Measurements from ENCODE around the gene TSPAN33.
A peak's percentile ranks its signal among the peaks of the same experiment; 100 is the strongest.
"Not testable (repeated sequence)": the region's sequence is repeated elsewhere in the genome, so short reads cannot be mapped to it uniquely, and the experiment has no call there.

The TSPAN33 gene

DNA sequence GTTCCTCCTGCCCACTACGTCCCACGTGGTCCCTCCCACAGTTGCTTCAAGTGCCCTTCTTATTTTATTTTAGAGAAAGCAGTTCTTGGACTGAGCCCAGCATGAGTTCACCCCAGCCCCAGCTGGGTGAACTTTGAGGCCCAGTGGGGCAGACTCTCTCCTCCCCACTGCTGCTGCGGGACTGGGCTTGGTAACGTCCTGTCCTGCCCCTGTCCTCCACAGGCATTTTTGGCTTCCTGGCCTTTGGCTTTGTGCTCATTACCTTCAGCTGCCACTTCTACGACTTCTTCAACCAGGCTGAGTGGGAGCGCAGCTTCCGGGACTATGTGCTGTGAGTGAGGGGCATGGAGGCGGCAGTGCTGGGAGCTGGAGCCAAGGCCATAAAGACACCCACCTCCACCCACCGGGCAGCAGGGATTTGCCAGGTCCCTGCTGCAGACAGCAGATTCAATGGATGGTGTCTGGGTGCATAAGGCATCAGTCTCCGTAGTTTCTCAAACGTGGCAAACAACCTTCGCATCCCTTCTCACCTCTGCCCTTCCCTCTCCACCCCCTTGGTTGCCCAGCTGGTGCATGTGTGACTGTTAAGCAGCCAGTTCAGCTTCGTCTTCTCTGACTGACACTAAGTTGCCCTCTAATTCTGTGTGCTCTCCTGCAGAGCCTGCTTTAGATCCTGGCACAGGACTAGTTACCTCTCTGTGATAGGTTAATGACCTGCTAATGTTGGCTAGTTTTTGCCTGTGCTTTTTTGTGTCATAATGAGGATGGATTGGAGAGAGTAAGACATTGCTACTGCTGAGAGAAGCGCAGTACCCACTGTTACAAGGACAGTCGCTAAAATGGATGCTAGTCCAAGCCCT is 64.8 kb downstream of the TSPAN33 start:
- DNase-seq = no peak

DNA sequence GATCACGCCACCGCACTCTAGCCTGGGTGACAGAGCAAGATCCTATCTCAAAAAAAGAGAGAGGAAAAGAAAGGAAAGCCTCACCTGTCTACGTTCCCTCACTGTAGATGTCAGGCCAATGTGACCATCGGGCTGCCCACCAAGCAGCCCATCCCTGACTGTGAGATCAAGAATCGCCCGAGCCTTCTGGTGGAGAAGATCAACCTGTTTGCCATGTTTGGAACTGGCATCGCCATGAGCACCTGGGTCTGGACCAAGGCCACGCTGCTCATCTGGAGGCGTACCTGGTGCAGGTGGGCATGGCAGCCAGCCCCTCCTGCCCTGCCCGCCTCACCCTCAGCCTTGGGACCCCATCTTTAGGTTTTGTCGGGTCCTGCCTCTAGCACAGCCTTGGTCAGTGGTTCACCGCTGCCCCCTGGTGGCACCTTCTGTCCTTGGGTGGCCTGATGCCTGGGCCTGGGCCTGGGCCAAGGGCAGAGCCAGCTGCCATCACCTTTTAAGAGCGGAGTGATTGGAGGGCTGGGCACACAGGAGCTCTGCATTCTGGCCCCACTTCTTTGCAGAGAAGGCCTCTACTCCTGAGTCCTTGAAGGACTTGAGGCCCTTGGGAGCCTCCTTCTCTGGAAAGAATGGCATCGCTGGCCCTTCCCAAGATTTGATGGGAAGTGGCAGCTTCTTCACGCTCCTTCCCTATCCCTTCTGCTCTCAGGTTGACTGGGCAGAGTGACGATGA is 65.9 kb downstream of the TSPAN33 start:
- DNase-seq = peak; percentile 71

DNA sequence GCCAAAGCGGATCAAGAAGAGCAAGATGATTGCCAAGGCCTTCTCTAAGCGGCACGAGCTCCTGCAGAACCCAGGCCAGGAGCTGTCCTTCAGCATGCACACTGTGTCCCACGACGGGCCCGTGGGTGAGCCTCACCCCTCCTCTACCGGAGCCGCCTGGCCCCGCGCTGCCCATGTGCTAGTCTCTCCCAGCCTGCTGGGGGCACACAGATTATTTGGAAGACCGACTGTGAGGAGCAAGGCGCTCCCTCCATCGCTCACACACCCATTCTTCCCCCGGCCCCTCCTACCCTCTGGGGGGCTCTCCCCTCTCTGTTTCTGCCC is 66.4 kb downstream of the TSPAN33 start:
- no peak for DNase-seq

DNA sequence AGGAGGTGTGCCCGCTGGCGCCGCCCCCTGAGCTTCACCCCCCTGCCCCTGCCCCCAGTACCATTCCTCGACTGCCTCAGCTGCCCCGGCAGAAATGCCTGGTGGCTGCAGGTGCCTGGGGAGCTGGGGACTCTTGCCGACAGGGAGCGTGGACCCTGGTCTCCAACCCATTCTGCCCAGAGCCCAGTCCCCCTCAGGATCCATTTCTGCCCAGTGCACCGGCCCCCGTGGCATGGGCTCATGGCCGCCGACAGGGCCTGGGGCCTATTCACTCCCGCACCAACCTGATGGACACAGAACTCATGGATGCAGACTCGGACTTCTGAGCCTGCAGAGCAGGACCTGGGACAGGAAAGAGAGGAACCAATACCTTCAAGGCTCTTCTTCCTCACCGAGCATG is 67.6 kb downstream of the TSPAN33 start:
- DNase-seq = no peak

DNA sequence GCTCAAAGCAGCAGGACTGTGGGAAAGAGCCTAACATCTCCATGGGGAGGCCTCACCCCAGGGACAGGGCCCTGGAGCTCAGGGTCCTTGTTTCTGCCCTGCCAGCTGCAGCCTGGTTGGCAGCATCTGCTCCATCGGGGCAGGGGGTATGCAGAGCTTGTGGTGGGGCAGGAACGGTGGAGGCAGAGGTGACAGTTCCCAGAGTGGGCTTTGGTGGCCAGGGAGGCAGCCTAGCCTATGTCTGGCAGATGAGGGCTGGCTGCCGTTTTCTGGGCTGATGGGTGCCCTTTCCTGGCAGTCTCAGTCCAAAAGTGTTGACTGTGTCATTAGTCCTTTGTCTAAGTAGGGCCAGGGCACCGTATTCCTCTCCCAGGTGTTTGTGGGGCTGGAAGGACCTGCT is 68.1 kb downstream of the TSPAN33 start:
- no peak for DNase-seq

DNA sequence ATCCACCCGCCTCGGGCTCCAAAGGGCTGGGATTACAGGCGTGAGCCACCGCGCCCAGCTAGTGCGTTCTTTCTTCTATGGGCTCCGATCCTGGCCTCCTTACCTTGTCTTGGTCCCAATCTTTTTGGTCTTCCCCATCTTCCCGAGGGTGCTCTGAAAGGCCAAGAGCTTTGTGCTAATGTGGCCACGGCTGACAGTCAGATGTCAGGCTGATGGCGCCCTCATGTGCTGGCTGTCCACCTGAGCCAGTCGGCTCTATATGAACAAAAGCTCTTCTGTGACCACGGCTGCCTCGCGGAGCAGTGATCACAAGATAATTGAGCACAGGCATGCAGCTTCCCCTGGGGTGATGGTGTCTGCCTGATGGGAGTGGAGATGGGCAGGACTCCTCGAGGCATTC is 69.3 kb downstream of the TSPAN33 start:
- DNase-seq = no peak

DNA sequence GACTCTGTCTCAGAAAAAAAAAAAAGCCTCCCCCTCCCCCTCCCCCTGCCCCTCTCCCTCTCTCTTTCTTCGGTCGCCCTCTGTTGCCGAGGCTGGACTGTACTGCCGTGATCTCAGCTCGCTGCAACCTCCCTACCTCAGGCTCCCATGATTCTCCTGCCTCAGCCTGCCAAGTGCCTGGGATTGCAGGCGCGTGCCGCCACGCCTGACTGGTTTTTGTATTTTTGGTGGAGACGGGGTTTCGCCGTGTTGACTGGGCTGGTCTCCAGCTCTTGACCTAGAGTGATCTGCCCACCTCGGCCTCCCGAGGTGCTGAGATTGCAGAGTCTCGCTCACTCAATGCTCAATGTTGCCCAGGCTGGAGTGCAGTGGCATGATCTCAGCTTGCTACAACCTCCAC is 71.2 kb downstream of the TSPAN33 start:
- not testable (repeated sequence) for DNase-seq

DNA sequence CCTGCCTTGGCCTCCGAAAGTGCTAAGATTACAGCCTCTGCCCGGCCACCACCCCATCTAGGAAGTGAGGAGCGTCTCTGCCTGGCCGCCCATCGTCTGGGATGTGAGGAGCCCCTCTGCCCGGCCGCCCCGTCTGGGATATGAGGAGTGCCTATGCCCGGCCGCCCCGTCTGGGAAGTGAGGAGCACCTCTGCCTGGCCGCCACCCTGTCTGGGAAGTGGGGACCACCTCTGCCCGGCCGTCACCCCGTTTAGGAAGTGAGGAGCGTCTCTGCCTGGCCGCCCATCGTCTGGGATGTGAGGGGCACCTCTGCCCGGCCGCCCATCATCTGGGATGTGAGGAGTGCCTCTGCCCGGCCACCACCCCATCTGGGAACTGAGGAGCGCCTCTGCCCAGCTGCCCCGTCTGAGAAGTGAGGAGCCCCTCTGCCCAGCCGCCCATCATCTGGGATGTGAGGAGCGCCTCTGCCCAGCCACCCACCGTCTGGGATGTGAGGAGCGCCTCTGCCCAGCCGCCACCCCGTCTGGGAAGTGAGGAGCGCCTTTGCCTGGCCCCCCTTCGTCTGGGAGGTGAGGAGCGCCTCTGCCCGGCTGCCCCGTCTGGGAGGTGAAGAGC is 71.7 kb downstream of the TSPAN33 start:
- DNase-seq = not testable (repeated sequence)

DNA sequence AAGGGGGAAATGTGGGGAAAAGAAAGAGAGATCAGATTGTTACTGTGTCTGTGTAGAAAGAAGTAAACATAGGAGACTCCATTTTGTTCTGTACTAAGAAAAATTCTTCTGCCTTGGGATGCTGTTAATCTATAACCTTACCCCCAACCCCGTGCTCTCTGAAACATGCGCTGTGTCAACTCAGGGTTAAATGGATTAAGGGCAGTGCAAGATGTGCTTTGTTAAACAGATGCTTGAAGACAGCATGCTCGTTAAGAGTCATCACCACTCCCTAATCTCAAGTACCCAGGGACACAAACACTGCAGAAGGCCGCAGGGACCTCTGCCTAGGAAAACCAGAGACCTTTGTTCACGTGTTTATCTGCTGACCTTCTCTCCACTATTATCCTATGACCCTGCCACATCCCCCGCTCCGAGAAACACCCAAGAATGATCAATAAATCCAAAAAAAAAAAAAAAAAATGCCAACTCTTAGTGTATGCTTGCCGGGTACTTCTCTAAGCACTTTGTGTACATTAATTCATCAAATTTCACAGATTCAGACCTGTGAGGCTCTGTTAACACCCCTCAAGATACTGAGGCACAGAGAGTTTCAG is 72.4 kb downstream of the TSPAN33 start:
- not testable (repeated sequence) for DNase-seq

DNA sequence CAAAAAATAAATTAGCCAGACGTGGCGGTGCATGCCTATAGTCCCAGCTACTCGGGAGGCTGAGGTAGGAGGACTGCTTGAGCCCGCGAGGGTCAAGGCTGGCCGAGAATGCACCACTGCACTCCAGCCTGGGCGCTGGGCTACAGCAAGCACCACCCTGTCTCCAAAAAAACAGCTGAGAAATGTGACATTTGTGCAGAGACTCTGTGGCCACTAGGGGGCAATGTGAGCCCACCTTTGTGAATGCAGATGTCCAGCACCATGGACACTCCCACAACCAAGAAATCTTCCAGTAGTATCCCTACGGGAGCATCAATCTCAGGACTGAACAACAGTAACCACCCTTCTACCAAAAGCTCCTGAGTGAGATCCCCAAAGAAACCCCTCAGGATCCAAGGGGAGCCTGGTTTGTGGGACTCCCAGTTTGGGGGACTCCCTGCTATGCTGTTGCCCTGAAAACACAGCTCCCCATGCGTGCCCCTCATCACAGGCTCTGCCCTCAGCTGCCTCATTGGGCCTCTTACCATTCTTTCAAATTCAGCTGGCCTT is 74.1 kb downstream of the TSPAN33 start:
- DNase-seq = peak; percentile 83

DNA sequence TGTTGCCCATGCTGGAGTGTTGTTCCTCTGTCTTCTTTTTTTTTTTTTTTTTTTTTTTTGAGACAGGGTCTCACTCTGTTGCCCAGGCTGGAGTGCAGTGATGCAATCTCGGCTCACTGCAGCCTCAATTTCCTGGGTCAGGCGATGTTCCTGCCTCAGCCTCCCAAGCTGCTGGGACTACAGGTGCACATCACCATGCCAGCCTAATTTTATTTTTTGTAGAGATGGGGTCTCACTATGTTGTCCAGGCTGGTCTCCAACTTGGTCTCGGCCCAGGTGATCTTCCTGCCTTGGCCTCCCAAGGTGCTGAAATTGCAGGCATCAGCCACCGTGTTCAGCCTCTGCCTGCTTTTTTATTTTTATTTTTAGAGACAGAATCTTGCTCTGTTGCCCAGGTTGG is 74.7 kb downstream of the TSPAN33 start:
- not testable (repeated sequence) for DNase-seq
